ENCODE results near the gene BTN2A1.

BTN2A1 gene

GRCh38 chr6:26478100-26478984 lies 20.6 kb downstream of the BTN2A1 start:
- Histone ChIP-seq H2AFZ (ENCODE audit: low read length) (no peak overlapping the region), H3K4me2 (ENCODE audit: low read length) (no peak overlapping the region), H4K20me1 (ENCODE audit: insufficient read depth, low read length) (no peaks in the 10 kb centered on the region), H3F3A (ENCODE audit: insufficient read depth, low read length) (no peaks in the 10 kb centered on the region; the same call in 1 of the 2 replicates), H3K36me3 (ENCODE audit: insufficient read depth, low read length) (no peaks in the 10 kb centered on the region), H3K9me3 (ENCODE audit: low read length) (peaks cover 8% of the 10 kb centered on the region), H3K27me3 (ENCODE audit: insufficient read depth, low read length) (no peaks in the 10 kb centered on the region), H3K9me2 (ENCODE audit: low read depth, low read length) (no peaks in the 10 kb centered on the region), H3K4me1 (ENCODE audit: insufficient read depth, low read length, severe bottlenecking) (peaks cover 49% of the 10 kb centered on the region), H3K9ac (ENCODE audit: low read length) (no peak overlapping the region), H3K27ac (ENCODE audit: low read depth, low read length, poor library complexity, severe bottlenecking) (peak overlapping the region; percentile 81), H3K4me3 (ENCODE audit: low read depth, low read length, poor library complexity, severe bottlenecking) (no peak overlapping the region), H3K79me2 (ENCODE audit: insufficient read depth, low read length) (no peaks in the 10 kb centered on the region)
- TF ChIP-seq CTCF (IDR thresholded peaks at IDR 0.05; ENCODE audit: low read length) (no peak), EZH2 (IDR thresholded peaks at IDR 0.05; ENCODE audit: borderline replicate concordance, low read length) (no peak)

- Histone ChIP-seq H3K79me2 (ENCODE audit: insufficient read depth, low read length) (no peaks in the 10 kb centered on the region), H3K27ac (ENCODE audit: low read depth, low read length, poor library complexity, severe bottlenecking) (no peak overlapping the region), H4K20me1 (ENCODE audit: insufficient read depth, low read length) (no peaks in the 10 kb centered on the region), H3K4me3 (ENCODE audit: low read depth, low read length, poor library complexity, severe bottlenecking) (no peak overlapping the region), H3K9ac (ENCODE audit: low read length) (no peak overlapping the region), H3K9me3 (ENCODE audit: low read length) (peaks cover 6% of the 10 kb centered on the region; the same call in 1 of the 2 replicates), H2AFZ (ENCODE audit: low read length) (no peak overlapping the region), H3F3A (ENCODE audit: insufficient read depth, low read length) (no peaks in the 10 kb centered on the region; the same call in 1 of the 2 replicates), H3K9me2 (ENCODE audit: low read depth, low read length) (no peaks in the 10 kb centered on the region), H3K27me3 (ENCODE audit: insufficient read depth, low read length) (no peaks in the 10 kb centered on the region), H3K36me3 (ENCODE audit: insufficient read depth, low read length) (no peaks in the 10 kb centered on the region), H3K4me2 (ENCODE audit: low read length) (no peak overlapping the region), H3K4me1 (ENCODE audit: insufficient read depth, low read length, severe bottlenecking) (peaks cover 45% of the 10 kb centered on the region)
- TF ChIP-seq CTCF (IDR thresholded peaks at IDR 0.05; ENCODE audit: low read length) = no peak
- no peak for TF ChIP-seq EZH2 (IDR thresholded peaks at IDR 0.05; ENCODE audit: borderline replicate concordance, low read length)
Measured at GRCh38 chr6:26478985-26479278, 21.2 kb downstream of the BTN2A1 start.

GRCh38 chr6:26482338-26482737 lies 24.6 kb downstream of the BTN2A1 start:
- H3K9me3 ChIP-seq (ENCODE audit: low read length) = peaks cover 6% of the 10 kb centered on the region
- no peaks in the 10 kb centered on the region for H3K27me3 ChIP-seq (ENCODE audit: insufficient read depth, low read length)
- H4K20me1 ChIP-seq (ENCODE audit: insufficient read depth, low read length) = no peaks in the 10 kb centered on the region
- H3K79me2 ChIP-seq (ENCODE audit: insufficient read depth, low read length) = no peaks in the 10 kb centered on the region
- no peak overlapping the region for H2AFZ ChIP-seq (ENCODE audit: low read length)
- H3K9me2 ChIP-seq (ENCODE audit: low read depth, low read length) = no peaks in the 10 kb centered on the region
- H3K9ac ChIP-seq (ENCODE audit: low read length) = no peak overlapping the region
- no peak overlapping the region for H3K27ac ChIP-seq (ENCODE audit: low read depth, low read length, poor library complexity, severe bottlenecking)
- TF ChIP-seq EZH2 (IDR thresholded peaks at IDR 0.05; ENCODE audit: borderline replicate concordance, low read length) (no peak), CTCF (IDR thresholded peaks at IDR 0.05; ENCODE audit: low read length) (no peak)
- peaks cover 13% of the 10 kb centered on the region for H3K4me1 ChIP-seq (ENCODE audit: insufficient read depth, low read length, severe bottlenecking)
- H3F3A ChIP-seq (ENCODE audit: insufficient read depth, low read length) = no peaks in the 10 kb centered on the region
- no peak overlapping the region for H3K4me2 ChIP-seq (ENCODE audit: low read length)
- no peaks in the 10 kb centered on the region; the same call in 1 of the 2 replicates for H3K36me3 ChIP-seq (ENCODE audit: insufficient read depth, low read length)
- H3K4me3 ChIP-seq (ENCODE audit: low read depth, low read length, poor library complexity, severe bottlenecking) = no peak overlapping the region

Data from OCI-LY1 (cell line).